NCI-H1417 treated with DMSO at 0.1 percent for 48 hours (cell line): ENCODE data around the gene MAN1C1.
"Not testable (repeated sequence)": the region's sequence is repeated elsewhere in the genome, so short reads cannot be mapped to it uniquely, and the experiment has no call there.

Experiments used
- DNase-seq: peaks from one replicate; lab custom pipeline; 2025; lab: John Stamatoyannopoulos, UW

MAN1C1 gene

DNA sequence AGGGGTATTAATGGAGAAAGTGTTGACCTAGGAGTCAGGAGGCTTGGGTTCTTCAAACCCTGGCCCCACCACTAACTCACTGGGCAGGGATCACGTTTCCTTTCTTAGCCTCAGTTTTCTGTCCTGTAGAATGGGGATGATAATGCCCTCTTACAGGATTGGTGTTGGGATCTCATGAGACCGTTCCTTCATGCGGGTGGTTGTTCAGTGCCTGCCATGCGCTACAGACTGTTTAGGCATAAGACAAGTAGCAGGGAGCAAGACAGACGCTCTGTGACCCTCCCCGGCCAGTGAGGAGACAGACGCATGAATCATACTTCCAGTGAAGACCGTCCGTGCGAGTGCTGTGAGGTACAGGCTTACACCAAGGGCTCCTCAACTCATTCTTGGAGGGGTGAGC, 81.7 kb downstream of the MAN1C1 start:
- no peak for DNase-seq

DNA sequence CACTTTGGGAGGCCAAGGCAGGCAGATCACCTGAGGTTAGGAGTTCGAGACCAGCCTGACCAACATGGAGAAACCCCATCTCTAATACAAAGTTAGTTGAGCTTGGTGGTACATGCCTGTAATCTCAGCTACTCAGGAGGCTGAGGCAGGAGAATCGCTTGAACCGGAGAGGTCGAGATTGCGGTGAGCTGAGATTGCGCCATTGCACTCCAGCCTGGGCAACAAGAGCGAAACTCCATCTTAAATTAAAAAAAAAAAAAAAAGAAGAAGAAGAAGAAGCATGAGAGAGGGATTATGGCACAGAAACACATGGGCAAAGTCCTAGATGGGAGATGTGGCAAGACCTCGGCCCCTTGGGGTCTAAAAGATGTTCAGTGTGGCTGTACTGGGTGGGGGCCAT, 82.5 kb downstream of the MAN1C1 start:
- DNase-seq, result not testable (repeated sequence)

DNA sequence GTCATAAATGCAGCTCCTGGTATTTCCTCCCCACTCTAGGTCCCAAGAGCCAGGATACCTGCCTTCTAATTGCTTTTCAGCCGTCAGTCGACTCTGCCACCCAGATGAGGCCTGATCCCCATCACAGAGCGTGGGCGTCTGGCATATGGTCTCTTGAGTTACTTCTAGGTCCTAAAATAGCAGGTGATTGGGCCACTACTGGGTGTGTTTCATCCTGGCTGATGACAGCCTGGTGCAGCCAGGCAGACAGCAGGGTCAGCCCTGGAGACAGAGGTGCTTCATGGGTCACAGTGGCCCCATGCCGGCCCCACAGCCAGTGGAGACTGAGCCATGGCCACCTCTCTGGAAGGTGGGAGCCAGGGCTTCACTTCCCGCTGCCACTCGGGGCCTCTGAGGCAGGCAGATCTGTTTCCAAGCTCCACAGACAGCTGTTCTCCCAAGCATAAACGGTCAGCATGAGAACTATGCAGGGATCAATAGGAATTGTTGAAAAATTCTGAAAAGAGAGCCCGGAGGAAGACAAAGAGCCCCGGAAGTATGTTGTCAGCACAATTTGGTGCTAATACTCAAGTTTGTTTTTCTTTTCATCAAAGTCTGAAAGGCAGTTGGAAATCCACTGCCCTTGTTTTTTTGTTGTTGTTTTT, 83.0 kb downstream of the MAN1C1 start:
- DNase-seq, result no peak

GRCh38 chr1:25700144-25700523, 83.5 kb downstream of the MAN1C1 start:
- no peak for DNase-seq

- no peak for DNase-seq
Observed at GRCh38 chr1:25700626-25701025, 84.0 kb downstream of the MAN1C1 start.

GRCh38 chr1:25701030-25701785, 84.6 kb downstream of the MAN1C1 start:
- no peak for DNase-seq

DNA sequence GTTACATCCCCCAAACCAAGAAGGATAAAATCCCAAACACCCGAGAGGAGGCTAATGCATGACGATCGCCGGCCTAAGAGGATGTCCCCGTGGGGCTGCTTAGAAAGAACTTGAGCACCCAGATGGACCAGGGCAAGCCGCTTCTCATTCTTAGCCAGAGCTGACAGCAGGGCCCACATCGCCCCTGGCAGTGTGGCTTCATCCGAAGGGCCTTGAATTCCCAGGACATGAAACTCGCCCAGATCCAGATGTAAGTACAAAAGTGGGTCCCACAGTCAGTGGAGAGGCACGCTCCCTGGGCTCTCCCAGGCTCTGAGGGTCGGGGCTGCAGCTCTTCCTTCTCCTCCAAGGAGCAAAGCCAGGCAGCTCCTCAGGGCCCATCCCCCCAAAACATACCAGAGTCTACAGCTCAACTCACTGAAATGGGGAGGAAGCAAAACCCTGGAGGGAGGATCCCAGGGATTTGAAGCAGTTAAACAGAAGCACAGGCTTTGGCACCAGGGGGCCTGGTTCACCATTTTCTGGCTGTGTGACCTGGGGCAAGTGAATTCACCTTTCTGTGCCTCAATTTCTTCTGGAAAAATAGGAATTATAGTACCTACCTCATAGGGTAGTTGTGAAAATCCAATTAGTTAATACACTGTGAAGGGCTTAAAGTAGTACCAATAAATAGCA, 85.6 kb downstream of the MAN1C1 start:
- no peak for DNase-seq

DNA sequence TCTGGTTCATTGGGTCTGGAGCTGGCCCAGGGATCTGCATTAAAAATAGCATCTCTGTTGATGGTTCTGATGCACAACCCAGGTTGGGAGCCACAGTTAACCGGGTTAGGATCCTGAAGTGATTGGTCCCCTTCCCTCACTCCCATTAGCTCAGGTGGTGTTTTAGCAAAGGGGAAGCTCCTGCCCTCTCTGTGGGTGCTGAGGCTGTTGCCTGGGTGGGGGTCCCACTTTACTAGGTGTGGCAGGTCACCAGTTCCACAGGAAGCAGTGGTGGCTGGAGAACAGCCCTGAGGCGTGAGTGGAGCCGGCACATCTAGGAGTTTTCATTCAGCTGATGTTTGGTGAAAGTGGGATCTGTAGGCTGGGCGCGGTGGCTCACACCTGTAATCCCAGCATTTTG, 86.5 kb downstream of the MAN1C1 start:
- no peak for DNase-seq

- DNase-seq, result no peak
Observed at GRCh38 chr1:25703671-25704266, 87.2 kb downstream of the MAN1C1 start.

DNA sequence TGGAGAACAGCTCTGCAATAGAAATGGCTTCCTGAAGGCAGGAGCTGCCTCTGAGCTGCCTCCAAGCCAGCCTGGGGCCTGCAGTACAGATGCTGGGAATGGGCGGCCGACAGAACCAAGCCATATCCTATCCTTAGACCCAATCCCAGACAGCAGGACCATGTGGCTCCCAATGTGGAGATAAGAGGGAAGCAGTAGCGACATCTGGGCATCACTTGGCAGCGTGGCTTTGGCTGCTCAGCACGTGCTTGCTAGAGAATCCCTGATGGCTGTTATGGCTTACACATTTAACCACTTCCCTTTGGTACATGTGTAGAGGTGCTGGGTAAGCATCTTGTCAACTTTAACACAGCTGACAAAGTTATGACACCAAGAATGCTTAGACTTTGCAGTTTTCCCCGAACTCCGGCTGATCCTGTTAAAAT, 87.7 kb downstream of the MAN1C1 start:
- no peak for DNase-seq

DNA sequence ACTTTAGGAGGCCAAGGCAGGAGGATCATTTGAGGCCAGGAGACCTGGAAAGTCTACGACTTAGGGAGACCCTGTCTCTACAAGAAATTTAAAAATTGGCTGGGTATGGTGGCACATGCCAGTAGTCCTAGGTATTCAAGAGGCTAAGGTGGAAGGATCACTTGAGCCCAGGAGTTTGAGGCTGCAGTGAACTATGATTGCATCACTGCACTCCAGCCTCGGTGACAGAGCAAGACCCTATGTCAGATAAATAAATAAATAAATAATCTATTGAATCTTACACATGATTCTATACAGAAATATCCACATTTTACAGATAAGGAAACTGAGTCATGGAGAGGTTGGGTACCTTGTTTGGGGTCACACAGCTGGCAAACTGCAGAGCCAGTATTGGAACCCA, 89.1 kb downstream of the MAN1C1 start:
- DNase-seq, result no peak

- DNase-seq, result no peak
Observed at GRCh38 chr1:25706146-25707089, 89.8 kb downstream of the MAN1C1 start.

- no peak for DNase-seq
Observed at GRCh38 chr1:25707280-25708016, 90.9 kb downstream of the MAN1C1 start.

DNA sequence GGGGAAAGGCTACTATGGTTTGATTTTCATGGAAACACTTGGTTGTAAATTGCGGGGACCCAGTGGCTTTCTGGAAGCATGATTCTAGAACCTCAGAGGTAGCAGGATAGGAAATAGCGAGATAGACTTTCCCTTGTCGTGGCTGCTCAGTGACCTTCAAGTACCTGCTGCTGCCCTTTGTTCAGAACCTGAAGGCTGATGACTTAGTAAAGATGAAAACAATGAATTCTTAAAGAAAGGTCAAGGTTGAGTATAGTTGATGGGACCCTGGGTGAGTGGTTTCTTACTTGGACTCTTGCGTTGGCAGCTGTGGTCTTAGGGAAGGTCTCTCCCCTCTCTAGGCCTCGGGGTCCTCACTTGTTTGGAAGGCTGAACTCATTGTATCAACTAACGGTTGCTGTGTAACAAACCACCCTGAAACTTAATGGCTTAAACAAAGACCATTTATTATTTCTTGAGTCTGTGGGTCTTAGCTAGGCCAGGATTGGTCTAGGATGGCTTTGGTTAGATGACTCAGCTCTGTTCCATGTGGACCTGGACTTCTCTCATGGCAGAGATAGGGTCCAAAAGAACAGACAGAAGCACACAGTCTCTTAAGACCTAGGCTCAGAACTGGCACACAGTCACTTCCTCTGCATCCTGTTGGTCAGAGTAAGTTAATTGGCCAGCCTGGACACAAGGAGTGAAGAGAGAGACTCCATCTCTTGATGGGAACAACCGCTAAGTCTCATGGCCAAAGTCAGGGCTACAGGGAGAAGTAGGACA, 94.2 kb downstream of the MAN1C1 start:
- DNase-seq, result no peak

DNA sequence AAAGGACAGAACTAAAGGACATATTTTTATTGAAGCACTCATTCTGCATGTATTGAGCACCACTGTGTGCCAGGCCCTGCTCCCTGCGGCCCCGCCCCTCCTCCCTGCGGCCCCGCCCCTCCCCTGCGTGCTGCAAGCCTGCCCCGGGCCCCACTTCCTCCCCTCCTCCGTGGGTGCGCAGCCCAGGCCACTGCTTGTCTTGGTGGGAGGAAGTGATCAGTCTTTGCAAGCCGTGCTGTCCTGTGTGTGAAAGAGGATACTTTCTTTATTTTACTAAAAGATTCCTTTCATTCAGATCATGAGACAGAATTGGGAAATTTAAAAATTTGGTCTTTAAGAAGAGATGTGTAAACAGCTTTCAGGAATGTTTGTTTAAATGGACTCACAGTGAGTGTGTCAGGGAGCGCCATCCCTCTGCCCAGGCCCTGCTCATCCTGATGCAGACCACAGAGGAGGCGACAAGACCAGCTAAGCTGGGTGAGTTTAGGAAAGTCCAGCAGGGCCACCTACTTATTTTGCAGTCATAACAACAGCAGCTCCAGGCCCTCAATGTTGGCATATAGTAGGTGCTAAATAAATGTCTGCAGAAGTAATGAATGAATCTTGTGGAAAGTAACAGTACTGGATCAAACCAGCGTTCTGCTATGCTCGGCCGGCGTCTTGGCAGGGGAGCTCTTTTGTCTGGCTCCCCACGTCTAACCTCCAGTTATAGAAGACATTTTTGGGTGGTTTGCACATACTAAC, 95.1 kb downstream of the MAN1C1 start:
- DNase-seq, result no peak

DNA sequence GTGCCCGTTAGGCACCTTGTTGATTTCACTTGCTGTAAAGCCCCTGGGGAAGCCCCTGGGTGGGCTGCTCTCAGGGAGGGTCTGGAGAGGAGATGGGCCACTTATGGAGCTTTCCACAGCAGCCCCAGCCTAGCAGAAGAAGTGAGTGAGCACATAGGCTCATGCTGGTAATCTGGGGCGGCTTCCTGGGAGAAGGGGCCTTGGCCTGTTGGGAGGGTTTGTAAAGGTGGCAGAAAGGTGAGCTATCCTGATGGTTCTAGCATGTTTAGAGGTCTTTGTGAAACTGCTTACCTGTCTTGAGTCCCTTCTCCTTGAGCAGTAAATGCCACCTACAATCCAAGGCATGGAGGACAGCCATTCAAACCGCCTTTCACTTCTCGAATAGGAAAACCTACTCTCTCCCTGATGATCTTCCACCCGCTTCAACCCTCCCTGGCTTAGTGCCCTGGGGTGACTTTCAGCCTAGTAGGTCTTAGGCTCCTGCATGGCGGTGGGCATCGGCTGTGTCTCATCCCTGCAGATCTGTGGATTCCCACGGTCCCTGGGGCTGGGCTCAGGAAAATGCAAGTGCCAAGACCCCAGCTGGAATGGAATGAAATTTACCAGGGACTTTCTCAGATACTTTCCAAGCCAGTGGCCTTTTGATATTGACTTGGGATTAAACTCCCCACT, 95.8 kb downstream of the MAN1C1 start:
- no peak for DNase-seq

GRCh38 chr1:25713961-25714360, 97.4 kb downstream of the MAN1C1 start:
- DNase-seq, result no peak

GRCh38 chr1:25714372-25714931, 97.9 kb downstream of the MAN1C1 start:
- no peak for DNase-seq

- no peak for DNase-seq
Observed at GRCh38 chr1:25715888-25716287, 99.3 kb downstream of the MAN1C1 start.
